H9 (cell line): Measurements from ENCODE around the gene TMEM115. TPM values are rescaled to one million over a fixed set of nuclear protein-coding genes. Genes with fewer than 3 reads are reported as not detected.
A peak's percentile ranks its signal among the peaks of the same experiment; 100 is the strongest.

Experiments
- DNase-seq: peaks from one replicate; pipeline ENCODE4 v3.0.0-alpha.2; 2017
- H2AFZ ChIP-seq: one replicate; pipeline ENCODE4 v1.6.1; 2013; ENCODE audit warnings: mild to moderate bottlenecking, low read length, control low read depth, moderate library complexity
- H2AK5ac ChIP-seq: 2 replicates; pipeline ENCODE4 v1.6.1; 2013; ENCODE audit warnings: low read length, control low read depth, mixed read lengths; ENCODE audit not compliant: insufficient read length
- H2BK120ac ChIP-seq: one replicate; pipeline ENCODE4 v1.6.1; 2013; ENCODE audit warnings: low read depth, mild to moderate bottlenecking, low read length, control low read depth, inconsistent platforms; ENCODE audit not compliant: poor library complexity, severe bottlenecking
- H2BK12ac ChIP-seq: 2 replicates; pipeline ENCODE4 v1.6.1; 2013; ENCODE audit warnings: low read length, control low read depth, mixed read lengths, low read depth; ENCODE audit not compliant: insufficient read length
- H2BK15ac ChIP-seq: 2 replicates; pipeline ENCODE4 v1.6.1; 2013; ENCODE audit warnings: low read depth, low read length, control low read depth
- H2BK20ac ChIP-seq: one replicate; pipeline ENCODE4 v1.6.1; 2013; ENCODE audit warnings: low read depth, mild to moderate bottlenecking, low read length, control low read depth, inconsistent platforms; ENCODE audit not compliant: poor library complexity, severe bottlenecking
- H2BK5ac ChIP-seq: 2 replicates; pipeline ENCODE4 v1.6.1; 2013; ENCODE audit warnings: low read length, control low read depth, mixed read lengths; ENCODE audit not compliant: insufficient read length
- H3K14ac ChIP-seq: 2 replicates; pipeline ENCODE4 v1.6.1; 2013; ENCODE audit warnings: low read length, control low read depth; ENCODE audit not compliant: insufficient read depth
- H3K18ac ChIP-seq: 2 replicates; pipeline ENCODE4 v1.6.1; 2013; ENCODE audit warnings: low read depth, mild to moderate bottlenecking, mixed read lengths, low read length, control low read depth; ENCODE audit not compliant: insufficient read length
- H3K23ac ChIP-seq: 2 replicates; pipeline ENCODE4 v1.6.1; 2013; ENCODE audit warnings: low read length, control low read depth, mixed read lengths, low read depth; ENCODE audit not compliant: insufficient read length
- H3K23me2 ChIP-seq: 2 replicates; pipeline ENCODE4 v1.6.1; 2013; ENCODE audit warnings: low read depth, mild to moderate bottlenecking, mixed read lengths, low read length, control low read depth; ENCODE audit not compliant: insufficient read length, poor library complexity, severe bottlenecking
- H3K27ac ChIP-seq: 2 replicates; pipeline ENCODE4 v1.5.1; 2013; ENCODE audit warnings: low read length, control low read depth, mixed read lengths, low read depth; ENCODE audit not compliant: insufficient read length
- H3K27me3 ChIP-seq: 2 replicates; pipeline ENCODE4 v1.6.1; 2013; ENCODE audit warnings: low read length, control low read depth, inconsistent platforms; ENCODE audit not compliant: insufficient read depth
- H3K4ac ChIP-seq: 2 replicates; pipeline ENCODE4 v1.6.1; 2013; ENCODE audit warnings: low read depth, mild to moderate bottlenecking, control low read depth, inconsistent platforms, low read length, moderate library complexity
- H3K4me1 ChIP-seq: 2 replicates; pipeline ENCODE4 v1.6.1; 2013; ENCODE audit warnings: low read length, control low read depth, inconsistent platforms; ENCODE audit not compliant: insufficient read depth
- H3K4me2 ChIP-seq: 2 replicates; pipeline ENCODE4 v1.6.1; 2013; ENCODE audit warnings: low read length, control low read depth, mixed read lengths; ENCODE audit not compliant: insufficient read length, insufficient read depth
- H3K56ac ChIP-seq: 2 replicates; pipeline ENCODE4 v1.6.1; 2013; ENCODE audit warnings: low read depth, mild to moderate bottlenecking, mixed read lengths, low read length, control low read depth; ENCODE audit not compliant: insufficient read length
- H3K79me1 ChIP-seq: 2 replicates; pipeline ENCODE4 v1.6.1; 2013; ENCODE audit warnings: low read depth, mild to moderate bottlenecking, moderate library complexity, low read length, control low read depth, inconsistent platforms; ENCODE audit not compliant: insufficient read depth, poor library complexity, severe bottlenecking
- H3K79me2 ChIP-seq: 2 replicates; pipeline ENCODE4 v1.6.1; 2013; ENCODE audit warnings: low read length, control low read depth, inconsistent platforms; ENCODE audit not compliant: insufficient read depth
- H3K9ac ChIP-seq: 2 replicates; pipeline ENCODE4 v1.6.1; 2013; ENCODE audit warnings: low read length, control low read depth, mixed read lengths; ENCODE audit not compliant: insufficient read length; ENCODE audit errors: extremely low read depth
- H3K9me3 ChIP-seq: one replicate; pipeline ENCODE4 v1.6.1; 2013; ENCODE audit warnings: low read depth, low read length, inconsistent platforms; ENCODE audit not compliant: control insufficient read depth
- H3T11ph ChIP-seq: one replicate; pipeline ENCODE4 v1.6.1; 2013; ENCODE audit warnings: mild to moderate bottlenecking, low read length, control low read depth, inconsistent platforms
- H4K20me1 ChIP-seq: one replicate; pipeline ENCODE4 v1.6.1; 2013; ENCODE audit not compliant: control insufficient read depth, insufficient read length, insufficient read depth
- H4K5ac ChIP-seq: 2 replicates; pipeline ENCODE4 v1.6.1; 2013; ENCODE audit warnings: low read depth, mild to moderate bottlenecking, mixed read lengths, low read length, control low read depth; ENCODE audit not compliant: insufficient read length
- H4K8ac ChIP-seq: replicated peaks from 2 replicates; pipeline ENCODE4 v1.6.1; 2013; ENCODE audit warnings: low read length, control low read depth, mixed read lengths, low read depth; ENCODE audit not compliant: insufficient read length
- H4K91ac ChIP-seq: 2 replicates; pipeline ENCODE4 v1.6.1; 2013; ENCODE audit warnings: low read depth, mild to moderate bottlenecking, moderate library complexity, mixed read lengths, low read length, control low read depth; ENCODE audit not compliant: insufficient read length
- H3K27ac Mint-ChIP-seq, 3 experiments: 2 replicates in 2 of 3; 3 replicates in 1 of 3; pipeline ENCODE4 v1.8.0; 2020 to 2021; ENCODE audit warnings: mixed read lengths in 3 of 3, mild to moderate bottlenecking in 1 of 3, moderate library complexity in 1 of 3
- H3K27me3 Mint-ChIP-seq: 2 replicates; pipeline ENCODE4 v1.8.0; 2021; ENCODE audit warnings: low read depth, mild to moderate bottlenecking, moderate library complexity, mixed read lengths
- H3K36me3 Mint-ChIP-seq, 3 experiments: 2 replicates in 2 of 3; 3 replicates in 1 of 3; pipeline ENCODE4 v1.8.0; 2020 to 2021; ENCODE audit warnings: low read depth in 3 of 3, mixed read lengths in 3 of 3; ENCODE audit not compliant: insufficient read depth in 1 of 3
- H3K4me1 Mint-ChIP-seq, 2 experiments: 2 replicates each; pipeline ENCODE4 v1.8.0; 2020; ENCODE audit warnings: mixed read lengths in 2 of 2
- H3K4me3 Mint-ChIP-seq, 2 experiments: 2 replicates in 1 of 2; 3 replicates in 1 of 2; pipeline ENCODE4 v1.8.0; 2020 to 2021; ENCODE audit warnings: mild to moderate bottlenecking in 2 of 2, mixed read lengths in 2 of 2, moderate library complexity in 1 of 2
- H3K9me3 Mint-ChIP-seq, 2 experiments: 2 replicates in 1 of 2; 3 replicates in 1 of 2; pipeline ENCODE4 v1.8.0; 2020; ENCODE audit warnings: mild to moderate bottlenecking in 2 of 2, mixed read lengths in 2 of 2, moderate library complexity in 1 of 2
- WGBS: extraction: QIAGEN DNeasy Blood & Tissue Kit; methylation state at CpG from one replicate; pipeline ENCODE4 v1.1.7; 2013; ENCODE audit warnings: missing lambda C conversion rate, low lambda C conversion rate, mixed read lengths; ENCODE audit not compliant: insufficient read length; ENCODE audit errors: extremely low coverage; 5-methylcytosine and 5-hydroxymethylcytosine counted together
- total RNA-seq: library from RNA; stranded (reverse); gene quantifications from 2 replicates; pipeline ENCODE4 v1.2.1, GENCODE V29; 2021
- TF ChIP-seq, protein P1 (sequence below): fragments of 200-600 bp; sonication (generic); conservative IDR thresholded peaks from 3 replicates; pipeline ENCODE4 v1.8.0; 2021; ENCODE audit warnings: antibody characterized with exemption, mild to moderate bottlenecking

TMEM115 gene
- total RNA-seq, 1 experiment from 2014 or later: 32.3 TPM

DNA sequence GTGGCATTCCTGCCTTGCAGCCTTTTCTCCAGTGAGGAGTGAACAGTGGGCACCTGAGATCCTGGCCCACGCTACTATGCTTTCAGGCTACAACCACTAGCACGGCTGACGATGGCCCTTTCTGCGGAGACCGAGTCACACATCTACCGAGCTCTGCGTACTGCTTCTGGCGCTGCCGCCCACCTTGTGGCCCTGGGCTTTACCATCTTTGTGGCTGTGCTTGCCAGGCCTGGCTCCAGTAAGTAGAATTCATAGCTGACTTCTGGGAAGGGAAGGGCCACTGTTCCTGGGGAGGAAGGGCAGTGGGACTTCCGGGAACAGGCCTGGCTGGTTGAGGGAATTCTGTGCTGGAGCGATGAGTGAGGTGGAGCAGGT lies 8.0 kb downstream of the TMEM115 start:
- peak overlapping the region; percentile 94 to 96 for H3K4me3 Mint-ChIP-seq

More for the DNA sequence above, 8.0 kb downstream of the TMEM115 start:
- H2BK120ac ChIP-seq: no peak overlapping the region
- H3K4ac ChIP-seq: no peak overlapping the region
- H3K27ac ChIP-seq: no peak overlapping the region
- H4K8ac ChIP-seq: no peak overlapping the region
- no peak overlapping the region for H2BK5ac ChIP-seq
- peak overlapping the region; percentile 74 for H3K4me2 ChIP-seq
- H3K27me3 ChIP-seq: no peaks in the 10 kb centered on the region
- no peak overlapping the region for H3K9ac ChIP-seq
- H3K23me2 ChIP-seq: peaks cover 10% of the 10 kb centered on the region
- no peak overlapping the region for H3T11ph ChIP-seq
- no peak for DNase-seq
- Mint-ChIP-seq H3K4me1 (peaks cover 14 to 16% of the 10 kb centered on the region in 2 experiments), H3K27ac (no peak overlapping the region), H3K9me3 (no peaks in the 10 kb centered on the region), H3K36me3 (peaks cover 16 to 35% (median 28%) of the 10 kb centered on the region in 3 experiments; a peak in 6 of 7 replicates), H3K27me3 (peaks cover 6% of the 10 kb centered on the region)
- H4K20me1 ChIP-seq: no peaks in the 10 kb centered on the region
- no peak overlapping the region for H3K23ac ChIP-seq
- H2BK20ac ChIP-seq: no peak overlapping the region
- no peak overlapping the region for H2BK12ac ChIP-seq
- no peaks in the 10 kb centered on the region for H3K79me2 ChIP-seq
- no peak overlapping the region for H3K56ac ChIP-seq
- H3K9me3 ChIP-seq: no peaks in the 10 kb centered on the region
- H4K91ac ChIP-seq: no peak overlapping the region
- TF ChIP-seq, protein P1, sequence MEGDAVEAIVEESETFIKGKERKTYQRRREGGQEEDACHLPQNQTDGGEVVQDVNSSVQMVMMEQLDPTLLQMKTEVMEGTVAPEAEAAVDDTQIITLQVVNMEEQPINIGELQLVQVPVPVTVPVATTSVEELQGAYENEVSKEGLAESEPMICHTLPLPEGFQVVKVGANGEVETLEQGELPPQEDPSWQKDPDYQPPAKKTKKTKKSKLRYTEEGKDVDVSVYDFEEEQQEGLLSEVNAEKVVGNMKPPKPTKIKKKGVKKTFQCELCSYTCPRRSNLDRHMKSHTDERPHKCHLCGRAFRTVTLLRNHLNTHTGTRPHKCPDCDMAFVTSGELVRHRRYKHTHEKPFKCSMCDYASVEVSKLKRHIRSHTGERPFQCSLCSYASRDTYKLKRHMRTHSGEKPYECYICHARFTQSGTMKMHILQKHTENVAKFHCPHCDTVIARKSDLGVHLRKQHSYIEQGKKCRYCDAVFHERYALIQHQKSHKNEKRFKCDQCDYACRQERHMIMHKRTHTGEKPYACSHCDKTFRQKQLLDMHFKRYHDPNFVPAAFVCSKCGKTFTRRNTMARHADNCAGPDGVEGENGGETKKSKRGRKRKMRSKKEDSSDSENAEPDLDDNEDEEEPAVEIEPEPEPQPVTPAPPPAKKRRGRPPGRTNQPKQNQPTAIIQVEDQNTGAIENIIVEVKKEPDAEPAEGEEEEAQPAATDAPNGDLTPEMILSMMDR: no peak
- no peak overlapping the region for H3K18ac ChIP-seq
- H3K14ac ChIP-seq: no peak overlapping the region
- no peak overlapping the region for H2BK15ac ChIP-seq
- WGBS: no CpG with 5 or more reads among the region's 11 CpGs
- H3K4me1 ChIP-seq: no peaks in the 10 kb centered on the region; the same call in 1 of the 2 replicates
- no peak overlapping the region for H2AFZ ChIP-seq
- no peaks in the 10 kb centered on the region for H3K79me1 ChIP-seq
- no peak overlapping the region for H2AK5ac ChIP-seq
- no peak overlapping the region for H4K5ac ChIP-seq
